GM12865 (cell line): ENCODE measurements around the gene ARMS2.

Experiments
- DNase-seq: peaks from one replicate; pipeline ENCODE4 v3.0.0; 2010; ENCODE audit warnings: low read depth
- H3K4me3 ChIP-seq: 2 replicates; pipeline ENCODE4 v1.5.1; 2011; ENCODE audit warnings: mild to moderate bottlenecking, low read depth, low read length, control low read depth
- CTCF ChIP-seq: IDR thresholded peaks from 2 replicates; pipeline ENCODE4 v1.5.1; 2011; ENCODE audit warnings: low read length, control low read depth, low read depth, inconsistent platforms; ENCODE audit not compliant: insufficient read depth; ENCODE audit errors: missing control alignments

The ARMS2 gene

GRCh38 chr10:122498521-122498920, 44.1 kb downstream of the ARMS2 start:
- TF ChIP-seq CTCF, result no peak
- DNase-seq, result no peak
- H3K4me3 ChIP-seq, result no peak overlapping the region

GRCh38 chr10:122499012-122499411, 44.6 kb downstream of the ARMS2 start:
- no peak for TF ChIP-seq CTCF
- H3K4me3 ChIP-seq, result no peak overlapping the region

GRCh38 chr10:122499491-122499941, 45.1 kb downstream of the ARMS2 start:
- no peak for DNase-seq

More at GRCh38 chr10:122499012-122499411, 44.6 kb downstream of the ARMS2 start:
- DNase-seq, result no peak

GRCh38 chr10:122500194-122500593, 45.7 kb downstream of the ARMS2 start:
- no peak for DNase-seq
- H3K4me3 ChIP-seq, result no peak overlapping the region
- no peak for TF ChIP-seq CTCF

More at GRCh38 chr10:122499491-122499941, 45.1 kb downstream of the ARMS2 start:
- H3K4me3 ChIP-seq, result no peak overlapping the region
- TF ChIP-seq CTCF, result no peak

GRCh38 chr10:122500726-122501125, 46.3 kb downstream of the ARMS2 start:
- H3K4me3 ChIP-seq, result no peak overlapping the region
- no peak for TF ChIP-seq CTCF
- no peak for DNase-seq

GRCh38 chr10:122503012-122503411, 48.6 kb downstream of the ARMS2 start:
- DNase-seq, result no peak
- no peak for TF ChIP-seq CTCF
- H3K4me3 ChIP-seq, result no peak overlapping the region

GRCh38 chr10:122503886-122504609, 49.6 kb downstream of the ARMS2 start:
- no peak overlapping the region for H3K4me3 ChIP-seq
- DNase-seq, result no peak
- no peak for TF ChIP-seq CTCF
